ENCODE data around the gene NGEF. TPM values are rescaled to one million over a fixed set of nuclear protein-coding genes. Genes with fewer than 3 reads are reported as not detected.

The NGEF gene
- polyA plus RNA-seq, 3 donors = not detected

- peaks cover 2 to 9% of the 10 kb centered on the region in 2 donors for H3K4me1 ChIP-seq (ENCODE audit: control insufficient read depth in 1 of 2, insufficient read depth in 2 of 2, low read length in 2 of 2)
- peaks cover 5 to 7% (median 5%) of the 10 kb centered on the region in 3 donors for H3K27me3 Mint-ChIP-seq (ENCODE audit: low read depth in 3 of 3)
- H3K4me1 Mint-ChIP-seq = peaks cover 13% of the 10 kb centered on the region
- no peaks in the 10 kb centered on the region for H4K20me1 ChIP-seq (ENCODE audit: insufficient read depth, low read length)
- 94% methylated on average over 2 of the region's 3 CpGs for whole genome bisulfite sequencing (ENCODE audit: insufficient coverage)
- TF ChIP-seq CTCF (IDR thresholded peaks at IDR 0.05) = no peak
- no peak overlapping the region for H3K27ac ChIP-seq (ENCODE audit: low read depth in 1 of 2, low read length in 2 of 2)
- no peaks in the 10 kb centered on the region for H3K79me2 ChIP-seq (ENCODE audit: insufficient read depth, low read length)
- H3K4me3 ChIP-seq (replicated peaks in 1 of 3; ENCODE audit: low read depth in 2 of 3, low read length in 3 of 3) = no peak overlapping the region
- intact Hi-C loops (cut with micrococcal nuclease) = no loop called here
- H3K9me3 Mint-ChIP-seq = no peaks in the 10 kb centered on the region
- H3K4me2 ChIP-seq (replicated peaks; ENCODE audit: extremely low read depth, low read length, poor library complexity, severe bottlenecking) = no peak overlapping the region
- no peaks in the 10 kb centered on the region for H3K9me3 ChIP-seq (replicated peaks in 1 of 2; ENCODE audit: control insufficient read depth in 1 of 2, insufficient read depth in 1 of 2, low read length in 2 of 2)
- no peak overlapping the region for H3K27ac Mint-ChIP-seq
- H3K36me3 Mint-ChIP-seq = no peaks in the 10 kb centered on the region
- H3K36me3 ChIP-seq (replicated peaks in 1 of 2; ENCODE audit: control insufficient read depth in 1 of 2, insufficient read depth in 2 of 2, low read length in 2 of 2) = no peaks in the 10 kb centered on the region
- no peak for DNase-seq
- no peak overlapping the region for H3K9ac ChIP-seq (ENCODE audit: insufficient read depth, low read length, poor library complexity, severe bottlenecking)
- H2AFZ ChIP-seq (ENCODE audit: insufficient read depth, low read depth, low read length, poor library complexity, severe bottlenecking) = no peak overlapping the region
- H3K27me3 ChIP-seq (ENCODE audit: control insufficient read depth in 2 of 2, insufficient read depth in 2 of 2, low read length in 2 of 2) = no peaks in the 10 kb centered on the region
- no peak overlapping the region for H3K4me3 Mint-ChIP-seq
Measured at GRCh38 chr2:233047206-233047605, 34.1 kb upstream of the NGEF start.

- H2AFZ ChIP-seq (ENCODE audit: insufficient read depth, low read depth, low read length, poor library complexity, severe bottlenecking) = no peak overlapping the region
- Mint-ChIP-seq H3K27me3 (ENCODE audit: low read depth in 3 of 3) (peaks cover 3 to 7% (median 5%) of the 10 kb centered on the region in 3 donors), H3K36me3 (no peaks in the 10 kb centered on the region), H3K27ac (no peak overlapping the region), H3K4me1 (peaks cover 11% of the 10 kb centered on the region), H3K4me3 (no peak overlapping the region), H3K9me3 (no peaks in the 10 kb centered on the region)
- peaks cover 0 to 6% of the 10 kb centered on the region in 2 donors for H3K4me1 ChIP-seq (ENCODE audit: control insufficient read depth in 1 of 2, insufficient read depth in 2 of 2, low read length in 2 of 2)
- H3K27me3 ChIP-seq (ENCODE audit: control insufficient read depth in 2 of 2, insufficient read depth in 2 of 2, low read length in 2 of 2) = no peaks in the 10 kb centered on the region
- H3K27ac ChIP-seq (ENCODE audit: low read depth in 1 of 2, low read length in 2 of 2) = no peak overlapping the region
- H4K20me1 ChIP-seq (ENCODE audit: insufficient read depth, low read length) = no peaks in the 10 kb centered on the region
- no peak overlapping the region for H3K4me2 ChIP-seq (replicated peaks; ENCODE audit: extremely low read depth, low read length, poor library complexity, severe bottlenecking)
- intact Hi-C loops (cut with micrococcal nuclease) = no loop called here
- no peak overlapping the region for H3K9ac ChIP-seq (ENCODE audit: insufficient read depth, low read length, poor library complexity, severe bottlenecking)
- no peaks in the 10 kb centered on the region for H3K36me3 ChIP-seq (replicated peaks in 1 of 2; ENCODE audit: control insufficient read depth in 1 of 2, insufficient read depth in 2 of 2, low read length in 2 of 2)
- H3K79me2 ChIP-seq (ENCODE audit: insufficient read depth, low read length) = no peaks in the 10 kb centered on the region
- WGBS (ENCODE audit: insufficient coverage) = 97% methylated on average over 5 of the region's 9 CpGs
- no peaks in the 10 kb centered on the region for H3K9me3 ChIP-seq (replicated peaks in 1 of 2; ENCODE audit: control insufficient read depth in 1 of 2, insufficient read depth in 1 of 2, low read length in 2 of 2)
- H3K4me3 ChIP-seq (replicated peaks in 1 of 3; ENCODE audit: low read depth in 2 of 3, low read length in 3 of 3) = no peak overlapping the region
- DNase-seq = no peak
- no peak for TF ChIP-seq CTCF (IDR thresholded peaks at IDR 0.05)
Measured at GRCh38 chr2:233044974-233045605, 32.0 kb upstream of the NGEF start.

Data from CD14-positive monocyte (primary cell).